B cell (primary cell): ENCODE data around the gene COMMD1.

Source experiments
- EZH2 ChIP-seq: IDR thresholded peaks from 2 replicates; pipeline ENCODE4 v1.6.1; 2012; ENCODE audit warnings: borderline replicate concordance, low read depth, mild to moderate bottlenecking, moderate library complexity, low read length; ENCODE audit not compliant: insufficient read depth, poor library complexity, severe bottlenecking
- TF ChIP-seq, protein P1 (sequence below): fragments of 200-600 bp; IDR thresholded peaks from one replicate; pipeline ENCODE4 v1.8.0; 2022; ENCODE audit warnings: antibody characterized with exemption, mild to moderate bottlenecking

DNA sequence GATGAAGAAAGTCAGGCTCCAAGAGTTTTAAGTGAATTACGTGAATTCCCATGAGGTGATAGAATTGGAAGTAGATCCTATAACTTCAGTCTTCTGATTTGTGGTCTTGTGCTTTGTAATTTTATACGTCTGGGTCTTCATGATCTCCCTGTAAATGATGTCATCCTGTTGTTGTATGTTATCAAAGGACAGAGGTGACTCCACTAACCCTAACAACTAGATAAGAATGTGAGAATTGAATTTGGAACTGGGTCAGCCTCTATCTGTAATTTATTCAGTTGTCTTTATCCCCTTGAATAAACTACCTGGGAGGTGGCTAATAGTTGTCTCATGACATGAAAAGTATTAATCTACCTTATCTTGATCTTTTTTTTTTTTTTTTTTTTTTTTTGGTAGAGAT is 204.1 kb downstream of the COMMD1 start:
- TF ChIP-seq, protein P1, sequence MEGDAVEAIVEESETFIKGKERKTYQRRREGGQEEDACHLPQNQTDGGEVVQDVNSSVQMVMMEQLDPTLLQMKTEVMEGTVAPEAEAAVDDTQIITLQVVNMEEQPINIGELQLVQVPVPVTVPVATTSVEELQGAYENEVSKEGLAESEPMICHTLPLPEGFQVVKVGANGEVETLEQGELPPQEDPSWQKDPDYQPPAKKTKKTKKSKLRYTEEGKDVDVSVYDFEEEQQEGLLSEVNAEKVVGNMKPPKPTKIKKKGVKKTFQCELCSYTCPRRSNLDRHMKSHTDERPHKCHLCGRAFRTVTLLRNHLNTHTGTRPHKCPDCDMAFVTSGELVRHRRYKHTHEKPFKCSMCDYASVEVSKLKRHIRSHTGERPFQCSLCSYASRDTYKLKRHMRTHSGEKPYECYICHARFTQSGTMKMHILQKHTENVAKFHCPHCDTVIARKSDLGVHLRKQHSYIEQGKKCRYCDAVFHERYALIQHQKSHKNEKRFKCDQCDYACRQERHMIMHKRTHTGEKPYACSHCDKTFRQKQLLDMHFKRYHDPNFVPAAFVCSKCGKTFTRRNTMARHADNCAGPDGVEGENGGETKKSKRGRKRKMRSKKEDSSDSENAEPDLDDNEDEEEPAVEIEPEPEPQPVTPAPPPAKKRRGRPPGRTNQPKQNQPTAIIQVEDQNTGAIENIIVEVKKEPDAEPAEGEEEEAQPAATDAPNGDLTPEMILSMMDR = no peak
- no peak for TF ChIP-seq EZH2
